T1000 (cell line): ENCODE data around the gene ITIH5.

Experiments used
- DNase-seq: peaks from one replicate; lab custom pipeline; 2025; ENCODE audit warnings: mixed read lengths; lab: John Stamatoyannopoulos, UW

The ITIH5 gene

DNA sequence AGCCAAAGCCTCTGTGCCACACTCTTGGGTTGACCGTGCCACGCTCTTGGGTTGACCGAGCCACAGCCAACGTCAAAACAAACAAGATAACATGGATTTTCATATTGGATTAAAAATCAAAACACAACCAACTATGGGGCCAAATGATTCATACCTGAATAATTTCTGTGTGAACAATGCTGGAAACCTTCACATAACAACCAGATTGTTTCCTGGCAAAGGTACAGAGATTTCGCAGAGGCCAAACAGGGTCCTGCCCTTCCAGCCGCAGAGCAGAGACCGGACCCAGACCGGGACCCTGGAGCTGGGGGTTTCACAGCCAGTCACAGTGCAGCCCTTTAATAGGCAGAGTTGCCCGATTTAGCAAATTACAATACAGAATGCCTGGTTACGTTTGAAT, 40.5 kb downstream of the ITIH5 start:
- DNase-seq = no peak

DNA sequence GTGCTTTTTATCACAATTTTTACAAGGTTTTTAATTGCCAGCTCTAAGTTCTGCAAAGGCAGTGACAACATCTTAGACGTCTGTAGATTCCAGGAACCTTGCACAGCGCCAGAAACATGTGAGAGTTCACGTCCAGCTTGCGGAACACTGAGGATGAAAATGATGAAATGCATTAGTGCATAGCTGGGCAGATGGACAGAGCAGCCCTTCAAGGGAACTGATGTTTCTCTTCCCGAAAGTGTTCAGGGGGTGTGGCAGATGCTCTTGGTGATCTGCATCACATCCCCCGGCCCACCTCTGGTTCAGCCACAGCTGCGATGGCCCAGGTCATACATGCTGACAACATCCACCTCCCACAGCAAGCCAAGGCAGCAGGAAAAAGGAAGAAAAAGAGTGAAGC, 40.9 kb downstream of the ITIH5 start:
- DNase-seq = no peak

DNA sequence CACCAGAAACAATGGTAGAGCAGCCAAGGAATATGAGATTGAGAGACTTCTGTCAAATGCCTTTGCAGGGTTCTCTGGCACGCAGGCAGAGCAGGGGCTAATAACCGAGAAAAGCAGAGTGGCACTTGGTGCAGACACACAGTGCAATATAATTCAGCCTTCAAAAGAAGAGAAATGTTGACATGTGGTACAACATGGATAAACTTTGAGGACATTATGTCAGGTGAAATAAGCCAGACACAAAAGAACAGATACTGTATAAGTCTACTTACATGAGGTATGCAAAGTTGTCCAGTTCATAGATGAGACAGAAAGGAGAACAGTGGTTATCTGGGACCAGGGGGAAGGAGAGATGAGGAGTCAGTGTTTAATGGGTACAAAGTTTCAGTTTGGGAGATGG, 41.8 kb downstream of the ITIH5 start:
- DNase-seq = no peak

DNA sequence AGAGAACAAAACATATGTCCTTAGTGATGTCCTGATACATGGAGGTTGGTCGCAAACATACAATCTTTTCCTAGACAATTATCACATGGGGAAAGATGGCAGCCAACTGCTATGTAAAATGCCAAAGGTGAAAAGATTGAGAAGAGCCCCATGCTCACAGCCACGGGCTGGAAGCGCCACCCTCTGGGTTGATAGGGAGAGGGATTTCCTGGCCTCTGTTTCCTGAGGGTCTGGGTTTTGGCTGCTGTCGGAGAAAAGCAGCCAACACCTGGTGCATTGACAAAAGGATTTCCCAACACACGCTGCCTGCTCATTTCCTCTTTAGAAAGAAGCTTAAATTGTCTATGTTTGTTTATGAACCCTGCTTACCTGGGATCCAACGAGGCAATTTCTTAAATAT, 43.8 kb downstream of the ITIH5 start:
- no peak for DNase-seq

DNA sequence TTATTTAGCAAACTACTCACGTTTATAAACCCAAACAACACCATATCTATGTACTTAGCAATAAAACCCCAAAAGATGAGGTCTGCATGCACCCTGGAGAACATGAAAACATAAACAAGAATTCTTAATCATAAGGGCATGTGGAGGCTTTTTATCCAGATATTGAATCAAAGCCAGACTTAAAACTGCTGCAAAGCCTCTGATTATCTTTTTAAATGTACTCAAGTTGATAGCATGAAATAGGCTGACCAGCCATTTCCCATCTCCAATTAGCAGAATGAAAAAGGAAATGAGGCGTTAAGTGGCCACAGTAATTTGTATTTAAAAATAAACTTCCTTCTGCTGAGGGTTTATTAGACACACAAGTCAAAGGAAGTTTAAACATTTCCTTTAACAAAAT, 48.3 kb downstream of the ITIH5 start:
- no peak for DNase-seq

DNA sequence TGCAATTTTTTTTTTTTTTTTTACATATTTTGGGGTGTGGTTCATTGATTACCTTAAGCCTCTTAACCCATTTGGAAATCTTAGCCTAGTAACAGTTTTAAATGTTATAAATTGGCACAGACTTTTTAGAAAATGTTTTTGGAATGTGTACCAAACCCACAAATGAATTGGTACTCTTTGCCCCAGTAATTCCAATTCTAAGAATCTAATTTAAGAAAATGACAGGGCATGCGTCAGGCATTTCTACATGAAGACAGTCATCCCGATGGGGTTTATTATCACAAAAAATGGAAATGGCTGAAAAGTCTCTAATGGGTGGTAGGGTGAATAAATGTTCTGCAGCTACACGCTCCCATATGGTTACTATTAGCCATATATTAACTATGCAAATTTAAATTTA, 54.9 kb downstream of the ITIH5 start:
- no peak for DNase-seq

DNA sequence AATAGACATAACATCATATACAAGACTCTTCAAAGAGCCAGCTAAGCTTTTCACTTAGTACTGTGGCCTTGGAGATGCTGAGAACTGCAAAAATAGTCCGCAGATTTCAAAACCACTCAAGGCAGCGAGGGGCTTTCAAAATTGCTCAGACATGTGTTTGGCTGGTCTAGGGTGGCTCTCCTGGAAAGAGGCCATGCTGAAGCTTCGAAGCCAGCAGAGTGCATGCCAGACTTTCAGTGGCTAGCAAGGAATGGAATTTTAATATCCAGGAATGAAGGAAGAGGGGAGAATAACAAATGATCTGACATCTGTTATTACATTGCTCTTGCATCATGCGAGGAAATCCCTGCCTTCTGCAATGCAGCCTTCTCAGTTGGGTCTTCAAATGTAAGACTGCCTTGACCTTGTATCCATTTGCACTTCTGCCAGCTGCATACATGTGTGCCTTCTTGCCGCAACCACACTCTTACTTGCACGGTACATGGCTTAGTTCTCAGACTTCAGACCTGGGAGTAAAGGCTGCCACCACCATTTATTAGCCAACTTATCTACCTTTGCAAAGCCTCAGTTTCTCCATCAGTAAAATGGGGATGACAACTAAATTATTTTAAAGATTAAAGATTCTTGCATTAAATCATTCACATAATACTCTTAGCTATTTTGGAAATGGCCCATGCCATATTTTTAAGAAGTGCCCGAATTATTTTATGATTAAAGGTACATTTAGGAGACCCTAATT, 55.9 kb downstream of the ITIH5 start:
- DNase-seq = no peak

DNA sequence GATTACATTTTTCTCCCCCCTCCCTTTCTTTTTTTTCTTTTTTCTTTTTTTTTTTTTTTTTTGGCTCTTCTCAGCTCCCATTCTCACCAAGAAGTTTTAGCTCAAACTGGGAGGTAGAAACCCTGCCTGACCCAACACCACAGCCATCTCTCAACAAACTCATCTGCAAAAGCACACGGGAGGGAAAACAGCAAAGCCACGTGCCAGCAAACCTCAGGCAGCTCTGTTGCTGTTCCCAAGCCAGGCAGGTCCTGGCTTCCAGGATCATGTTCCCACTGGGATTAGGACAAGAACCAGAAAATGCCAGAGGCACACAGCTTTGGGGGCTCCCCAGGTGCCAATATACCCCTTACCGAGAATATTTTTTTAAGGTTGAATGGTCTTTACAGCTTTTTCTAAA, 56.7 kb downstream of the ITIH5 start:
- DNase-seq = no peak

DNA sequence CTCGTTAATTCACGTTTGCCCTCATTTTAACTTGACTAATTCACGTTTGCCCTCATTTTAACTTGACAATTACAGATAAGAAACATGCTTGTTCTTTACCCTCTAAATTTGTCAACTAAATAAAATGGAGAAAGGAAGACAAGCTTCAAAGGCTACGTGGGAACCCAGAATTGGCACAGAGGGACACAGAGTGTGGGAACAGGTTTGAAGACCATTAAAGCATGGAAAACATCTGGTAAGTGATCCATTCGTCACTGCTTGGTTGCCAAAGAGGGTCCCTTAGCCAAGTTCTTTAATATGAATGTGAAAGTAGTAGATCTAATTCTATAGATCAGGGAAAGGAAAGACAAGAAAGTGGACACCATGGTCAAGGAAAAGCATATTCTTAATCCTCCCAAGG, 57.2 kb downstream of the ITIH5 start:
- DNase-seq = no peak

DNA sequence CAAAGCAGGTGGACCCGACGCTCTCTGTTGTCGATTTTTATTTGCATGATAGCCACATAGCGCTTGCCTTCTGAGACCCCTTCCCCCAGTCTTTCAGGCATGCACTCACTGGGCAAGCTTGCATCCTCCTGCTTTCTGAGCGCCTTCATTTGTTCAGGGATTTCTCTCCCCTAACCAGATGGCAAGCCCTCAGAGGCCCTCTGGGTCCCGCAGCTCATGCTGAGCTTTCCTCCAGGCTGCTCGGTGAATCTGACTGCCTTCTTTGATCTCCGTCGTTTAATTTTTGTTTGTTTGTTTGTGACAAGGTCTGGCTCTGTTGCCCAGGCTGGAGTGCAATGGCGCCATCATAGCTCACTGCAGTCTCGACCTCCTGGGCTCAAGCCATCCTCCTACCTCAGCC, 58.8 kb downstream of the ITIH5 start:
- no peak for DNase-seq

DNA sequence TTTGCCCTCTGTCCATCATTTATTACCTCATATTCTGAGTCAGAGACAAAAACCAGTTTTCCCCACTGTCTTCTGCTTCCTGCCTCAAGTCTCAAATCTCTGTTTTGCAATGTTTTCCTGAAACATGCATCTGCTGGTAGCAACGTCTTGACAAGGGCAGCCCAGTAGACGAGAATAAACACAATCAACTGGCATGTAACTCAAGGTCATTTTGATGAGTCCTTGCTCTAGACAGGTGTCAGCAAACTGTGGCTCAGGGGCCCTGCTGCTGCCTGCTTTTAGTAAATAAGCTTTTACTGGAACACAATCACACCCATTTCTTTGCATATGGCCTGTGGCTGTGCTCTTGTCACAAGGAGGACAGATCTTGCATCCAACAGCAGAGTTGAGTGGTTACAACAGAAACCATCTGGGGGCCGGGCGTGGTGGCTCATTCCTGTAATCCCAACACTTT, 59.8 kb downstream of the ITIH5 start:
- DNase-seq = no peak

DNA sequence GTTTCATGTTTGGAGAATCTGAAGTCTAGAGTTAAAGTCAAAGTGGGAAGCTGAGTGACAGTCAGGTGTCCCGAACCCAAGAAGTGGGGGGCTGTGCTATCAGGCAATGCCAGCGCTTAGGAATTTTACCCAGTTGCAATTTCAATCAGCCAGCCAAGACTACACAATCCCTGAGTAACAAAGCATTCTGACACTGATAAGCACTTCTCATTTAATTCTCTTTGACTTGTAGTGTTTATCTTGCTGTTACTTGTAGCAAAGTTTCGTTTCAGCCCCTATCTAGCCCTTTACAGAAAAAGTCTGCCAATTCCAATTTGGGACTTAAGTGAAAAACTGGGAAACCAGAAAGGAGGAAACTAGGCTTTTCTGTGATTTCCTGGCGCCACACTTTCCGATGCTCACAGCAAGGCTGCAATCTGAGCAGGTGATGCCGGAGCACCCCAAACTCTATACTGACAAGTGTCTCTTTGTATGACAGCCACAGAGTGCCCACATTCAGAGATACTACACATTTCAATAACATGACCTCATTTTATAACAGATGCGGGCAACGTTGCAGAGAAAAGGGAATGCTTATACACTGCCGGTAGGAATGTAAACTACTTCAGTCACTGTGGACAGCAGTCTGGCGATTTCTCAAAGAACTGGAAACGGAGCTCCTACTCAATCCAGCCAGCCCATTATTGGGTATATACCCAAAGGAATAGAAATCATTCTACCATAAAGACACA, 61.0 kb downstream of the ITIH5 start:
- DNase-seq = no peak

DNA sequence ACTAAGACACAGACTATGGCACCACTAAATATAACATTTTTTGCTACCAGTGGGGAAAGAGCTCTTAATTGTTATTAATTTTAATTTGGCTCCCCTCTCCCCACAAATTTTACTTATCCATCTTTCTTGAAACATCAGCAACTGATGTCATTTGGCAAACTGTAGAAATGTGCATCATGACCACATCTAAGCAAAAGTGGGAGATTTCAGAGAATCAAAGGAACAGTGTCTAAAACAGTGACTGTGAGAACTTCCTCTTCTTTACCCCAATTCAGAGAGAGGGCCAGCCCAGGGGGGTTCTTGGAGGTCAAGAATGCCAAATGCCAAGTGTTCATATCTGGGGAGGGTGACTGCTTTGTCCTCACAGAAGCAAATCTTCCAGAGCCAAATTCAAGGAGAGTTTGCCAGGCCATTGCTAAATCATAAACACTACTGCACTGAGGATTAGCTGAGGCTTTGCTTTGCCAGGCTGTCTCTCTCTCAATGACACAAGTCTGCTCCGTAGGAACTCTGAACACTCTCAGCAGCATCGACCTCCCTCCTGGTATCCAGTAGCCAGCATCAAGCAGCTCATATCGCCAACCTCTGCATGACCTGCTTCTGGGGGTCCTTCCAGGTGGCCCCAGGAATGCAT, 65.6 kb downstream of the ITIH5 start:
- DNase-seq = no peak

DNA sequence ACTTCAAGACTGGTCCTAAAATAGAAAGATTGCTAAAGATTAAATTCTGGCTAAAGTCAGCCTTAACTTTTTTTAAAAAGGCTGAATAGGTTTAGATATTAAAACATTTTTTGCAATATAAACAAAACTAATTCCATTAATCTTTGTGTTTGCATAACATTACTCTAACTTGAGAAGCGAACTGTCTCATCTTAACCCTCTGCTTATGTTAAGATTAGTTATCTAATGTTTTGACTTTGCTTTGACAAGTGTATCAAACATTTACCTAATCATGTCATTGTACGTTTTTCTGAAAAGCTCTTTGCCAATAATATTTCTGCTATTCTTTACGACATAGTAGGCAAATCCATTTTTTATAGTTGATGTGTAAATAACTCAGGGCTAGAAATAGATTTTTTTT, 68.0 kb downstream of the ITIH5 start:
- no peak for DNase-seq

DNA sequence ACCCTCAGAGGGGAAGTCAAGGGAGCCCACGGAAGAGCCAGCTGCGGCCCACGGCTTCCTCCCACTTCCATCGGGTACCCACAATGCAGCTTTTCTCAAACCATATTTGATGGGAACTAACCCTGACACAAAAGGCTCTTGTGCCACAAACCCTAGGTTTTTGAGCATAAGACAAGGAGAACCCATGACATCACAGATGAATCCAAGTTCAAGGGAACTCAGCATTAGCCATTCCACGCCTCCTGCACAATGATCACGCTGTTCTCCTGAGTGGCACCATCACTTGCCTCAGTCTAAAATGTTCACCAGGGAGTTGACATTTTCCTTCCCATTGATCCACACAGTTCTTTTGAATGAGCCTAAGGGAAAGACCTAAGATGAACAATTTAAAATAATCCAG, 70.4 kb downstream of the ITIH5 start:
- no peak for DNase-seq

DNA sequence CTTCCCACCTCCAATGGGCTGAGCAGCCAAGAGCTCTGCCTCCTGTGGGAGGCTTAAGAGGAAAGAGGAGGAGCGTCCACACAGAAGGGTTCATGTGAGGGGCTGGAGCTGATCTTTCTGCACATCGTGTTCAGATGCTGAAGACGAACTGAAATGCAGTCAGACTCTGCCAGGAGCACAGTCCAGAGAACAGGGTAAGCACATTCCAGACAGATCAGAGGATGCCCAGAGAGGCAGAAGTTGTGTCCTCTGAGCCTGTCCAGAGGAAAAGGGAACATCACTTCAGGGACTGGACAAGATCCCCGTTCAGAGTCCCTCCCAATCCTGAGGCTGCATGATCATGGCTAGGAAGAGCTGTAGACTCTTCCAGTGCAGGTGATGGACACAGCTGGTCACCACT, 72.9 kb downstream of the ITIH5 start:
- no peak for DNase-seq

DNA sequence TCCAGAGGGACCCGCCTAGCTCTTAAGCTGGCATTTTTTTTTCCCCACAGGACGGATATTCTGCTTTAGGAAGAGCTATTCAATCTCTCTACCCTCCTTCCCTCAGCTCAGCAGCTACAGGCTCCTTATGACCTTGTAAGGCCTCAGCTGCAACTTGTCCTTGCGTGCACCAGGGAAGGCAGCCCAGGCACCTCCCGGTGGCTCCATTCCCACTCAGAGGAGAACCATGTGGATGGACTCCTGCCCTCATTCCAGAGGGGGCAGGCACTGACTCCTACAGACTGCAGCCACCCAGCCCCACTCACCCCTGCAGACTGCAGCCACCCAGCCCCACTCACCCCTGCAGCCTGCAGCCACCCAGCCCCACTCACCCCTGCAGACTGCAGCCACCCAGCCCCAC, 73.7 kb downstream of the ITIH5 start:
- DNase-seq = no peak

DNA sequence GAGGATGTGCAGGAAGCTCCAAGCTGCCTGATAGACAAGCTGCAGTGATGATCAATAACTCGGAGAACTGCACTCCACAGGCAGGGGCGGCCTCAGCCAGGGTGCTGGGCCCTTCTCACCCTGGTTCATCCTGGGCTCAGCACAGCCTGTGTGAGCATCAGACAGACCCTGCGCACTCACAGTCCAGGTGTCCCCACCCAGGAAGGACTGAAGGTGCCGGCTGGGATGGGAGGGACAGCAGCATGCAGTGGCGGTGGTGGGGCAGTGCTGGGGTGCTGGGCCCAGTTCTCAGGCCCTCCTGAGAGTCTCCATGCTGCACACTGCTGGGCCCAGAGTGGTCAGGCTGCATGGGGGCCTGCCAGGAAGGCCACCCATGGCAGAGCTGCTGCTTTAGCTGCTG, 74.1 kb downstream of the ITIH5 start:
- DNase-seq = no peak

DNA sequence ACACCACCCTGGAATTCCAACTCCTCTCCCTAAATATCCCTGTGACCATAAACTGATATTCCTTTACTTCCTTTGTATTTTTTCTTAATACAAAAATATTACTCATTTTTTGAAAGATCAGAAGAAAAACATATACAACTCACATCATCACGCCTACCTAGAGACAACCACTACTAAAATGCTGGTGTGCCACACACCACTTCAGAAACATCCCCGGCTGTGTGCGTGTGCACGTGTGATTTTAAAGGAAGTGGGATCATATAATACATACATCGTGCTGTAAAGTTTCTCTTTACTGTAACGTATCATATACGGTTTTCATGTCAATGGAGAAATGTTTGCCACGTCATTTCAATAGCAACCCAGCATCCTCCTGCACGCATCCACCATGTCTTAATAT, 76.5 kb downstream of the ITIH5 start:
- no peak for DNase-seq

DNA sequence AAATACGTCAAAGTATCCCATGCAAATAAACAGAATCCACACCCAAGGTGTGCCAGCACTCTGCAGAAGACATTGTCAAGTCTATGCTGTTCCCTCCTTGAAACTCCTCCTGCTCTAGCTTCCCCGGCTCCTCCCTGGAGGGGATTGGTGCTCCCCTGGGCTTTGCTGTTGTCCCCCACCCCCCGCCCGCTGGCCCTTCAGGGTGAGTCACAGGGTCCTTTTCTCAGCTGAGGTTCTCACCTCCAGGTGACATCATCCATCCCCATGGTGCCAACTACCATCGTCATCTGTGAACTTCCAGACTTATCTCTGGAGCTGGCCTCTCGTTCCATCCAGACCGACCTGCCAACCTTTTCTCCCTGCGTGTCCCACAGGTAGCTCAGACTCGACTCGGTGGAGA, 77.0 kb downstream of the ITIH5 start:
- no peak for DNase-seq

DNA sequence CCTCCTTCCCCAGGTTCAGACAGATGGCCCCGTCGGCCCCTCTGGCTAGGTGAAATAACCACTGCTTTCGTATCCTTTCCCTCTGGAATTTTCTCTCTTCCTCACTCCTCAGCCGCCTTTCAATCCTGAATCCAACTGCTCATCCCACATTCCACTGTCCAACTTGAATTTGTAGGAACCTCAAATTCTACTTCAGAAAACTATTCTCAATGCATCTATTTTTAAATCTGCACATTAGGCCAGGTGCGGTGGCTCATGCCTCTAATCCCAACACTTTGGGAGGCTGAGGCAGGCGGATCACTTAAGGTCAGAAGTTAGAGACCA, 78.9 kb downstream of the ITIH5 start:
- DNase-seq = no peak

DNA sequence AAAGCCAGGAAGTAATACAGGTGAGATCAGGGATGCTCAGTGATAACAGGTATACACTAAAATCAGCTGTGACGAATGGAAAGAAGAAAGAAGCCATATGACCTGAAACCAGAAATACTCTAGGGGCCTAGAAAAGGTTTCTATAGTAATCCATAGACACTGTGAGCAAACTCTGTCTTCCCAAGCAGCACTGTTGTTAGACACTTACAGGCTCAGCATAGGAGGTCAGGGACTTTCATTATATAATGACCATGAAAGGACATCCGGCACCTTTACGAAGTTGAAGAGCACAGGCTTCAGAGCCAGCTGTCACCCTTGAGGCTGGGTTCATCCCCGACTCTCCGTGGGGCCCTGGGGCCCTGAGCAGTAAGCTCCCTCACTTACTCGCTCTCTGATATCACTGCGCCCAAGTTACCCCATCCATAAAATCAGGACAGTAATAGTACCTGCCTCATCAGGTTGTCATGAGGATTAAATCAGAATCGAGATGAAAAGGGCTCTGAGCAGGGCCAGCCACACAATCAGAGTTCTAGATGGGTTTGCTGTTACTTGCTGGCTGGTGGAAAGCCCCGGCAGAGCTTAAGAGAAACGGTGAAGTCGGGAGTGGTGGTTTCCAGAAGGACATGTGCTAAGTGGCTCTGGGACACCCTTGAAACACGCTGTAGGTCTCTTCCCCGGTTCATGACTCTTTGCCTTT, 79.5 kb downstream of the ITIH5 start:
- DNase-seq = no peak

DNA sequence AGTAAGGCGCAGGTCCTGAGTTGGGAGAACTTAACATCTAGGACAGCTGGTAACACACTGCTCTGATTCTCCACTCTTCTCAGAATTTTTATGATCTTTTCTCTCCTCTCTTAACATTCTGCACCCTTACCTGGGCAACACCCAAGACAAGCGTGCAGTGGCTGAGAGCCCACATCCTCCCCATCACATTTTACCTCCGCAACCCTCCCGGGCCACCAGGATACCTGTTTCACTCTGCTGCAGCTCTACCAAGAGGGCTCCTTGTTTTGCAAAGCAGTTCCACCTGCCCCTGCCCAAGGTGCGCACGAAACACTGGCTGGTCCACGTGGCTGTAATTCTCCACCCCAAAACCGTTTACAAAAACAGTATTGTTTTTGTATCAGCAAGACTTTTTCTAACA, 81.5 kb downstream of the ITIH5 start:
- DNase-seq = no peak
